GM18868 (cell line): ENCODE measurements around the gene CD200.

ENCODE experiments used
- ATAC-seq: cut with Tn5 transposase; IDR thresholded peaks from one replicate; pipeline ENCODE4 v1.9.1; 2021; ENCODE audit warnings: mild to moderate bottlenecking, moderate library complexity; ENCODE audit not compliant: unreplicated experiment

CD200 gene

DNA sequence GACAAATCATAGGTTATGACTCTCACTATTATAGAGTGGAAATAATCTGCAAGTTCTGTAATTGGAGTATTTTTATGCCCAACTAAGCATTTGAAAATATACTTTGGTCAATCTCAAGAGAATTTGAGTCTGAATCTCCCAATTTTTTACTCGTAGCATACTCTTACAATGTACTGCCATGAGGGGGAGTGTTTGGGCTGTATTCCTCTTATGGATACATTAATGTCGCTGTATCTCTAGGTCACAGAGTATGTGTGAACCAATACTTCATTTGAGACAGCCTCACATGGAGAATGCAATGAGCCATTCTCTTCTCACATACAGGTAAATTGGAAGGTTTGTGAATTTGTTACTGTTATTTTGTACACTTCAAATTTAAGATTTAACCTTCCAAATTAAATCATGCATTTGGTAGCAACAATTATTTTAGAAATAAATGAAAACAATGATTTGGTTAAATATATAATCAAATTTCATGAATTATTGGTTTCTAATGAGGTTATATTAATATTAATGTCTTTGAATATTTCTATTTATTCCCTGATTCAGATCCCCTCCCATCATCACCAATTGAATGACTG lies 5.5 kb upstream of the CD200 start:
- ATAC-seq: peak; percentile 100

DNA sequence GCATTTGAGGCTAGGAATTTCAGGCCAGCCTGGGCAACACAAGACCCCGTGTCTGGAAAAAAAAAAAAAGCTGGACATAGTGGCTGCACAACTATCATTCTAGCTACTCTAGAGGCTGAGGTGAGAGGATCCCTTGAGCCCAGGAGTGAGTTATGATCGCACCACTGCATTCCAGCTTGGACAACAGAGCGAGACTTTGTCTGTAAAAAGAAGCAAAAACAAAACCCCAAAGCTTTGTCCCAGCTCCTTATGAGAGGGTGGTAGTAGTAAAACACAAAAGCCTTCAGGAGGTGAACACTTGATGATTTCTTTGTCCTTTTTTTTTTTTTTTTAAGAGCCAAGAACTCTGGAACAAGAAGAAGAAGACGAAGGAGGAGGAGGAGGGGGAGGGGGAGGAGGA lies 1.1 kb upstream of the CD200 start:
- no peak for ATAC-seq

DNA sequence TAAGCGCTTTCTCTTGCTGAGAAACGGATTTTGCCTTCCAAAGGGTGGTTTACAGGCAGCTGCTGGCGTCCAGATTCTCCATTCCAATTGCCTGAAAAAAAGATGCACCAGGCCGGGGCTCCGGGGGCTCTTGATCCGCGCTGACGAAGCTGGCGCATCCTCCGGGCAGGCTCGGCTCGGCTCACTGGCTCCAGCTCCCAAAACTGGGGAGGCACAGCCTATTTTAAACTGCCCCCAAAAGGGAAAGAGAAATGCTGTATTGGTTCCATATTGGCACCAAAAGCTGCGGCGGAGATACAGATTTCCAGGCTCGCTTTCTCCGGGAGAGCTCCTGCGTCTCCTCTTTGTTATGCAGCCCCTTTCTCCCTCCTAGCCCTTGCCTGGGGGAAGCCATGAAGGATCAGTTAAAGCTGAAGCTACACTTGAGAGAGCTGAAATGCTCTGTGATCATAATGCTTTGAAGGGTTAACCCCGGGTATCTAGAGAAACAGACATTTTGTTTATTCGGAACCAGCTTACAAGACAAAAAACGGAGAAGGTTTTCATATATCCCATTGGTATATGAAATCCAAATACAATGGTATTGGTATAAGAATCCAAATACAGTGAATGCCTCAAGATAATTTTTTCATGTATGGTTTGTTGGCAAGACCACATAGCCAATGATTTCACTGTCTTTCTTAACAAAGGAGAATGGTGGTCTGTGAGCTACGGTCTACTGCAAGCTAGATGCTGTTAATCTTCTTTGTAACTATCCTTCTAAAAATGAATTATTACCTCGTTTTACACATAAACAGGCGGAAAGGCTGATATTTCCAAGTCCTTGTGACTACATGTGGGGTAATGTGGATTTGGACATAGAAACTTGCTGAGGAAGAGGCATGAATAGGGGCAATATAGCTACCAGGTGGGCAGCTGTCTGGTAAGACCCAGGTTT lies 693 bp downstream of the CD200 start:
- ATAC-seq: peak; percentile 49

DNA sequence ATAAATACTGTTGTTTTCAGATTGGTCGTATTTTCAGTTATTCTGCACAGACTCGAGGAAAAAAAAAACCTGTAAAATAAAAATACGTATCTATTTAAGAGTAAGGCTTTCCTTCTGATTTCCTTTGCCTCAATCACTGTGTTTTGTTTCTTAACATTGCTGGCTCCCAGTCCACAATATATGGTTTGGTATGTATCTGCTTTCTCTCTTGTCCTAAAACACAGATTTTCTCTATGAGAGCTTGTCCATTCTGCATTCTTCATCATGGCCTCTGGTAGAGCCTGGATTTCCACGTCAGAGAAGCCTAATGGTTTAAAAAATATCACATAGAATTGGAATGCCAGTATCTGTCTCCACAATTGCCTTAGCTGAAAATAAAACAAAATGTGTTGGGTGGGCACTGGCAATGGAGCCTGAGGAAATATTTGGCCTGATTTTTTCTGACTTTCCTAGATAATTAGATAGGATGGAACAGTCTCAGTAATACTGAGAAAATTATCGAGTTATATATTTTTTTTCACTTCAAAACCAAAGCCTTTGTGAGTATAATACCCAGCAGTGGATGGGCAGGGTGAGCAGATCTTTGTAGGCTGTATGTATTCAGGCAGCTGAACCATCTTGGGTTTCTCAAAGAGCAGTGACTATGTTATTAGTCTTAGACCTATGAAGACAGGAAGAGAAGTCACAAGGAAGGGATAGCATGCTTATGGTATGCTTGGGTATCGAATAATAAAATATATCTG lies 1.9 kb downstream of the CD200 start:
- no peak for ATAC-seq

GRCh38 chr3:112335434-112335781 lies 2.5 kb downstream of the CD200 start:
- ATAC-seq: no peak

GRCh38 chr3:112338021-112338726 lies 5.2 kb downstream of the CD200 start:
- ATAC-seq: no peak

- ATAC-seq: no peak
Observed at GRCh38 chr3:112338727-112339056, 5.7 kb downstream of the CD200 start.

- no peak for ATAC-seq
Observed at GRCh38 chr3:112339134-112339533, 6.2 kb downstream of the CD200 start.

DNA sequence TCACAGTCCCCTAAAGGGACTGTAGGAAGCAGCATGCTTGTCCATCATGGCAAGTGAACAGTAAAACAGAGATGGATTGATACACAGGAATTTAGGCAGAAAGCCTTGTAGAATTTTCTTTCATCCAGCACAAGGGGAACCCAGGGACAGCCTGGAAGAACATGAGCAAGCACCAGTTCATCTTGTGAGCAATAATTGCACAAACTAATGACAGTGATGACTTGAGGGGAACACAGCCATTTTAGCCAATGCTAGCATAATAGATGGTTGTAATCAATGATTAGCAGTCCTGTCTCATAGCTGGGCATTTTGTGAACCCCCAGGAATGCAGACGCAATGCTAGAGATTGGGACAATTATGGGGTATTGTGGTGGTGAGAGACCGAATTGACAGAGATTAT lies 6.7 kb downstream of the CD200 start:
- ATAC-seq: no peak

DNA sequence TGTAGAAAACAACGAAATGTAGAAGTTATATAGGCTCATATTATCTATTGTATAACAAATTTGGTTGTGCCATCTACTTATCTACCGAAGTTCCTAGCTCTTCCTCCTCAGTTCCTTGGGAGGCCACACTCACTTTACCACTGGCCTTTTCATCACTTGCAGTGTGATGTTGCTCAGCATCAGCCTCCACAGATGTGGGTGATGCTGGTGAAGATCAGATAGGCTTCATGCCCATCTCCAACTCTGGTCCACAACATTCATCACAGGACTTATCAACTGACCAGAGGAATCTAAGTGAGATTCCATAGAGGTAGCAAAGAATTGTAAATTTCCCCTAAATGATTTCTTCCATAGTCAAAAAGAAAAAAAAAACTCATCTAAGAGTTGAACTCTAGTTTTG lies 8.4 kb downstream of the CD200 start:
- no peak for ATAC-seq

DNA sequence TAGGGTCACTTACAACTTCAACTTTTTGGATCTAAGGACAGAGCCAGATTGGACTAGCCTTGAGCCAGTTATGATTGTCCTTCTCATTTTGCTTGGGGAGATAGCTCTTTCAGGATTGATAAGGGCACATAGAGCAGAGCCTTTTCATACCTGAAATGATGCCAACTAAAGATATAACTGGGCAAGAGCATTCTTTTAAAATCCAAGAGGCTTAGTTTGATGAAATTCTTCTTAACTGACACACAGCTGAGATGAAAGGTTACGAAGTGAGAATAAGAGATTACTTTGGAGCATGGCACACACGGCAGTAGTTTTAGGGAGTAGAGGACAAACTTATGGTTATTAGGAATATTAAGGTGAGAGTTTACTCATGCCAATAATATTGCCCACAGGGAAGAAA lies 12.7 kb downstream of the CD200 start:
- ATAC-seq: no peak

- peak; percentile 65 for ATAC-seq
Observed at GRCh38 chr3:112346491-112347122, 13.7 kb downstream of the CD200 start.

GRCh38 chr3:112348943-112349342 lies 16.0 kb downstream of the CD200 start:
- ATAC-seq: no peak

DNA sequence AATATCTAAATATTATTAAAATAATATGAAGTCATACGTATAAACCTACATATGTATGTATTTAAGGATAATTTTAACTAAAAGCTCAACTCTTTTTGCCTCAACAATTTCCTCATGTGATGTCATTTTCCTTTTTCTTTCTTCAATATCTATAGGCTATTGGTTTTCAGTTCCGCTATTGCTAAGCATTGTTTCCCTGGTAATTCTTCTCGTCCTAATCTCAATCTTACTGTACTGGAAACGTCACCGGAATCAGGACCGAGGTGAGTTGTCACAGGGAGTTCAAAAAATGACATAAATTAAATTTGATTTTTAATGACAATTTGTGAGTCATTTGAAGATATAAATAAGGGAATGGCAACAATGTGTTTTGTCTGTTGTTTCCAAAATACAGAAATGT lies 16.6 kb downstream of the CD200 start:
- ATAC-seq: no peak

- ATAC-seq: no peak
Observed at GRCh38 chr3:112350018-112350810, 17.3 kb downstream of the CD200 start.

- no peak for ATAC-seq
Observed at GRCh38 chr3:112351036-112351435, 18.1 kb downstream of the CD200 start.

DNA sequence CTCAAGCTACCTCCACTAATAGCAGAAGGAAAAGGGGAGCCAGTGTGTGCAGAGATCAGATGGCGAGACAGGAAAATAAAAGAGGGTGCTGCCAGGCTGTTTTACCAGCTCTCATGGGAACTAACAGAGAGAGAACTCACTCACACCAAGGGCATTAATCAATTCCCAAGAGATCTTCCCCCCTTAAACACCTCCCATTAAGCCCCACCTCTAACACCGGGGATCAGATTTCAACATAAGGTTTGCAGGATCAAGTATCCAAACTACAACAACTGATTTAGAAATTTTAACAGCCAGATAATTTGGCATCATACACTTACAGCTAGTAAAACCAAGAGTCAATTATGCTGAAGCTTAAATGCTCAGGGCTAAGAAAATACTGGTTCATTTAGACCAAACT lies 18.9 kb downstream of the CD200 start:
- ATAC-seq: no peak

- no peak for ATAC-seq
Observed at GRCh38 chr3:112352720-112353119, 19.8 kb downstream of the CD200 start.

DNA sequence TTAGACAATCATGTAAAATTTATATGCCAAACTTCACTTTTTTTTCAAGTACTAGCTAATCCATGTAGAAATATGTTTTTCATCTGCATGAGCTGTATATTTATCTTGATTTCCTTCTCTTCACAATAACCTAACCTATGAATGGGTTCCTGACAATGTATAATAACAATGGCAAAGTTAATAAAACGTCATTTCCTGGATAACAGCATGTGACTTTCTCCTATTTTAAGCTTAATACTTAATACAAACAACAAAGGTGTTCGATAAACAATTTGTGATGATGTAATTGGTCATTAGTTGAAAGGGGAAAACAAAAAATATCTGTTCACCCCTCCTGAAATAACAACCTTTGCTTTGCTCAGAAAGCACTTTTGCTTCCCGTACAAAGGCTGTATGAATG lies 20.4 kb downstream of the CD200 start:
- ATAC-seq: no peak

GRCh38 chr3:112354642-112355306 lies 21.8 kb downstream of the CD200 start:
- no peak for ATAC-seq
